GM13977 (cell line): ENCODE data around the gene KANSL3.

Experiments
- DNase-seq: peaks from one replicate; pipeline ENCODE4 v3.0.0; 2012; ENCODE audit warnings: low spot score
- CTCF ChIP-seq: IDR thresholded peaks from 2 replicates; pipeline ENCODE4 v1.5.1; 2012; ENCODE audit warnings: mild to moderate bottlenecking, control low read depth; ENCODE audit not compliant: insufficient read depth; ENCODE audit errors: extremely low read depth, missing control alignments
- in situ Hi-C: fragments of 300-500 bp; cut with MboI; formaldehyde crosslinking; loops from one replicate; pipeline ENCODE4 v1.12.0; 2022; ENCODE audit warnings: low sequenced_read_pairs, low pct_unique_long_range_greater_than_20kb, mixed read lengths, inconsistent platforms; ENCODE audit not compliant: unreplicated experiment

Gene KANSL3

GRCh38 chr2:96546797-96547196 lies 91.3 kb downstream of the KANSL3 start:
- in situ Hi-C loops: no loop called here
- DNase-seq: peak; percentile 14
- no peak for TF ChIP-seq CTCF

GRCh38 chr2:96546321-96546720 lies 91.8 kb downstream of the KANSL3 start:
- in situ Hi-C loops: no loop called here
- no peak for DNase-seq

More at GRCh38 chr2:96546321-96546720, 91.8 kb downstream of the KANSL3 start:
- no peak for TF ChIP-seq CTCF
